GM18517 (cell line): Measurements from ENCODE around the gene OSCAR.
"Not testable (repeated sequence)": the region's sequence is repeated elsewhere in the genome, so short reads cannot be mapped to it uniquely, and the experiment has no call there.

Experiments
- ATAC-seq: cut with Tn5 transposase; IDR thresholded peaks from one replicate; pipeline ENCODE4 v1.9.1; 2021; ENCODE audit warnings: mild to moderate bottlenecking, moderate library complexity; ENCODE audit not compliant: unreplicated experiment

The OSCAR gene

GRCh38 chr19:54095859-54096616 lies 4.6 kb downstream of the OSCAR start:
- not testable (repeated sequence) for ATAC-seq

DNA sequence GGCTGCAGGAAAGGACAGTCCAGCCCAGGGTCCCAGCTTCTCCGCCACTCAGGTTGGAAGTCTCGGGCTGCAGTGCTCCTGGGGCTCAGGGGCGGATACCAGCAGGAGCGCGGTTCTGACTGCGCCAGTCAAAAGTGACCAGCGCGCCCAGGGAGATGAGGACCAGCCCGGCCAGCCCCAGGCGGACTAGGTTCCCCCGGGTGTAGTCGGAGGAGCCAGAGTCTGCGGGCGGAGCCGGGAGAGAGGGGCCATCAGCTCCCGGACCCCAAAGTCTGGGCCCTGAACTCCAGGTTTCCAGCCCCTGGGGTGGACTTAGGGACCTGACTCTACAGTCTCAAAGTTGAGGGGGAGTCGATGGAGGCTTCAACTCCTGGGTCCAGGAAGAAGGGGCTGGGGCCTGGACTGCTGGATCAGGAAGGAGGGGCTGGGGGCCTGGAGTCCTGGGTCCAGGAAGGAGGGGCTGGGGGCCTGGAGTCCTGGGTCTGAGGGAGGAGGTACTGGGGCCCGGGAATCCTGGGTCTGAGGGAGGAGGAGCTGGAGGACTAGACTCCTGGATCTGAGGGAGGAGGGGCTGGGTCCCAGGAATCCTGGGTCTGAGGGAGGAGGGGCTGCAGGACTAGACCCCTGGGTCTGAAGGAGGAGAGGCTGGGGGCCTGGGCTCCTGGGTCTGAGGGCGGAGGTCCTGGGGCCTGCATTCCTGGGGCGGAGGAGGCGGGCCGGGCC lies 5.3 kb downstream of the OSCAR start:
- ATAC-seq = no peak

GRCh38 chr19:54094426-54095000 lies 6.1 kb downstream of the OSCAR start:
- no peak for ATAC-seq

GRCh38 chr19:54084410-54084809 lies 16.2 kb downstream of the OSCAR start:
- ATAC-seq = no peak

GRCh38 chr19:54081032-54081431 lies 19.6 kb downstream of the OSCAR start, which contains the start of gene TARM1:
Gene TARM1, minus strand, starts transcription at chr19:54081365. Its CDS starts 25 bp downstream, at chr19:54081340.
- no peak for ATAC-seq

- no peak for ATAC-seq
Measured at GRCh38 chr19:54077334-54077733, 23.3 kb downstream of the OSCAR start.

- no peak for ATAC-seq
Measured at GRCh38 chr19:54074851-54075250, 25.8 kb downstream of the OSCAR start.

DNA sequence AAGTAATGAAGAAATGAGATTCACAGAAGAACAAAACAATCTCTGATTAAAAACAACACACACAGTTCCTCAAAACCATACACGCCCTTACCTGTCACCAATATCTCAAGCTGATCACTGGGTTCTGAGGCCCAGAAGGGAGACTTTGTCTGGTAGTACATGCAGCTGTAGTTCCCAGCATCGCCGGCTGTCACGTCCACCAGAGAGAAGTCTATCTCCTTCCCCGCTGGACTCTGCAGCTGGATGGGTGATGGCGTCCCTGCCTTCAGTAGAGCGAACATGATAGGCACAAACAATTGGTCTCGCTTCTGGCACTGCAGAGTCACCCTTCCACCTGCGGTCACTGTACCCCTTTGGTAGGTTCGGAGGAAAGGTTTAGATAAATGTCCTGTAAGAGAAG lies 26.8 kb downstream of the OSCAR start:
- no peak for ATAC-seq

DNA sequence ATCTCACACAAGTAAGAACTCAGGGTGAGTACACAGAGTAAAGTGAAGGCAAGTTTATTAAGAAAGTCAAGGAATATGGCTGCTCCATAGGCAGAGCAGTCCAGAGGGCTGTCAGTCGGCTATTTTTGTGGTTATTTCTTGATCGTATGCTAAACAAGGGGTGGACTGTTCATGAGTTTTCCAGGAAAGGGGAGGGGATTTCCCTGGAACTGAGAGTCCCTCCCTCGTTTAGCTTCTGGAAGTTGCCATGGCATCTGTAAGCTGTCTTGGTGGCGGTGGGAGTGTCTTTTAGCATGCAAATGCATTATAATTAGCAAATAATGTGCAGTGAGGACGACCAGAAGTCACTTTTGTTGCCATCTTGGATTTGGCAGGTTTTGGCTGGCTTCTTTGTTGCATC lies 31.1 kb downstream of the OSCAR start:
- no peak for ATAC-seq

- no peak for ATAC-seq
Measured at GRCh38 chr19:54063350-54064116, 37.1 kb downstream of the OSCAR start, which contains the start of gene VSTM1. Gene VSTM1, minus strand, starts transcription at chr19:54063897. Its CDS starts 120 bp downstream, at chr19:54063777.

GRCh38 chr19:54062643-54063042 lies 38.0 kb downstream of the OSCAR start:
- ATAC-seq = no peak

DNA sequence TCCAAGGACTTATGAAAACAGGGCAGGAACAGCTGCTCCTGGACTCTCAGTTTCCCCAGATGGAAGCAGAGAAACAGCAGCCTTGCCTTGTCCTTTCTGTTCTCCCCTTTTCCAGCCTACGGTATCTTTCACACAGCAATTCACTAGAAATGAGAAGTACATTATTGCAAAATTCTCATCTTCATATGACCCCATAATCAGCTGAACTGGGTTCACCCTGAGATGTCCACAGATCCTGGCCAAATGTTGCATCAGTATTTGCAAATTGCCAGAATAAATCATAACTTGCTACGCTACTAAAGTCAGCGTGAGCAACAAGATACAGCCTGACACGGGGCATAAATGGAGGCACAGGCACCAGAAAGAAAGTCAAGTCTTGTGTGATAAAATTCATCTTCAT lies 53.0 kb downstream of the OSCAR start:
- ATAC-seq = no peak

GRCh38 chr19:54045771-54046170 lies 54.8 kb downstream of the OSCAR start:
- ATAC-seq = no peak
